TTC549 (cell line): ENCODE results near the gene EXOC6B.
"Not testable (repeated sequence)": the region's sequence is repeated elsewhere in the genome, so short reads cannot be mapped to it uniquely, and the experiment has no call there.

Experiments used
- FAIRE-seq: peaks from 2 replicates; lab custom pipeline; 2012; peaks lifted over from hg19 to GRCh38; lab: Jason Lieb, UNC

The EXOC6B gene

DNA sequence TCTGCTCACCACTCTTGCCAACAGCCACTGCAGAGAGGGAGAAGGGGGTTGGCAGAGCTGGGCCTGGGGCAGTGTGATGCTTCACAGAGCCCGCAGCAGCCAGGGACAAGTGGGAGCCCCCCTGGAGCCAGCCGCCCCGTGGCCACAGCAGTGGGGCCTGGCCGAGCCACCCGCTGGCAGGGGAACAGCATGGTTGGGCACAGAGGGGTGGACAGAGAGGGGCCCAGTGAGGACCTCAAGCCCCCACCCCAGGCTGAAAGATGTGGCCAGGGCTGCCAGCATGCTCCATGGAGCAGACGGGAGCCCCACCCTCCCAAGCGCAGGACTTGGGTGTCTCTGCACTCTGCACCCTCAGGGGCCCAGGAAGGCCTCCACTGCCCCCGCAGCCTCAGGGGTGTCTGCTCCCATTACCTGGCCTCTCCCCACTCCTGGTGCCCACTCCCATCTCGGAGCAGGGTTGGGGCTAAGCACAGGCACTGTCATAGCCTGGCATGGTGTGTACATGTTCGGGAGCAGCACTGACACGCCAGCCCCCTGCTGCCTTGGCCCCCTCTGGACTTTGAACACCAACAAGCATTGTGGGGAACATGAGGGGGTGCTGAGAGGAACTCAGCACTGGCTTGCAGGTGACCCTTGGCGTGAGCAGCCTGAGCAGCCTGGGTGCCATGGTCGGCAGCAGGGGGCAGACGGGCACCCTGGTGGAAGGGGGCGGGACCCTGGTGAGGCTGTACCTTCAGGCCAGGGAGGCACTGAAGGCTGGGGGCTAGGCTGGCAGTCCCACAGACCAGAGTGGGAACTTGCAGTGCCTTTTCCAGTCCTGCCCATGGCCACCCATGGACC lies 398.6 kb downstream of the EXOC6B start:
- no peak for FAIRE-seq

DNA sequence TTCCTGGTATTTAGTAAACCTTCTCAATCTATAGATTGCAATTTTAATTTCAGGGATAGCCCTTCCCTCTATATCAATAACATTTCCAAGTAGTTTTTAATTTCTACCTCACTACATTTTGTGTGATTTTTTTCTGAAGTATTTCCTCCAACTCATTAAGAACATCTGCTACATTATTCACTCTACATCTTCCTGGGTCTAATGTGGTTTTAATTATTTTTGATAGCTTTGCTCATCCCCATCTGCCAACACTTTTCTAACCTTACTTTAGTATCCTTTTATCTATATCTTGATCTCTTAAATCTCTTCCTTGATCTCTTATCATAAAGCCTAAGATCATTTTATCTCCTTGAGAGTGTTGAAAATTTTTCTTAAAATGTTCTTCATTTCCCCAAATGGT lies 399.8 kb downstream of the EXOC6B start:
- no peak for FAIRE-seq

DNA sequence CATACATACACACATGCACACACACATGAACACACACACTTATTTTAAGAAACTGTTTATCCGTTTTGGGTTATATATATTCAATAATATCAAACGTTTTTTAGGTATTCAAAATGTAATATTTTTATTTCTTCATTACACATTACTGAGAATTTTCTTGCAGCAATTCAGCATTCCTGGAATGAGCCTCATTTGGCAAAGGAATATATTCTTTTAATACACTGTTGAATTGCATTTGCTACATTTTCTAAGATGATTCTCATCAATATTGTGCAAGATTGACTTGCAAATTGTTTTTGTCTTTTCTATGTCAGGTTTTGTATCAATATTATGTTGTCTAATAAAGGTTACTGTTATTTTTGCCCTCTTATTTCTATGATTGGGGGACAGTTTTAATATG lies 402.1 kb downstream of the EXOC6B start:
- no peak for FAIRE-seq

DNA sequence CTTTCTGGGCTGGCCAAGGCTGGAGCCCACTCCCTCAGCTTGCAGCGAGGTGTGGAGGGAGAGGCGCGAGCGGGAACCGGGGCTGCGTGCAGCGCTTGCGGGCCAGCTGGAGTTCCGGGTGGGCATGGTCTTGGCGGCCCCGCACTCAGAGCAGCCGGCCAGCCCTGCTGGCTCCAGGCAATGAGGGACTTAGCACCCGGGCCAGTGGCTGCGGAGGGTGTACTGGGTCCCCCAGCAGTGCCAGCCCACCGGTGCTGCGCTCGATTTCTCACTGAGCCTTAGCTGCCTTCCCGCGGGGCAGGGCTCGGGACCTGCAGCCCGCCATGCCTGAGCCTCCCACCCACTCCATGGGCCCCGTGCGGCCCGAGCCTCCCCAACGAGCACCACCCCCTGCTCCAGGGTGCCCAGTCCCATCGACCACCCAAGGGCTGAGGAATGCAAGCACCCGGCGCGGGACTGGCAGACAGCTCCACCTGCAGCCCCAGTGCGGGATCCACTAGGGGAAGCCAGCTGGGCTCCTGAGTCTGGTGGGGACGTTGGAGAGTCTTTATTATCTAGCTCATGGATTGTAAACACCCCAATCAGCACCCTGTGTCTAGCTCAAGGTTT lies 404.0 kb downstream of the EXOC6B start:
- not testable (repeated sequence) for FAIRE-seq

DNA sequence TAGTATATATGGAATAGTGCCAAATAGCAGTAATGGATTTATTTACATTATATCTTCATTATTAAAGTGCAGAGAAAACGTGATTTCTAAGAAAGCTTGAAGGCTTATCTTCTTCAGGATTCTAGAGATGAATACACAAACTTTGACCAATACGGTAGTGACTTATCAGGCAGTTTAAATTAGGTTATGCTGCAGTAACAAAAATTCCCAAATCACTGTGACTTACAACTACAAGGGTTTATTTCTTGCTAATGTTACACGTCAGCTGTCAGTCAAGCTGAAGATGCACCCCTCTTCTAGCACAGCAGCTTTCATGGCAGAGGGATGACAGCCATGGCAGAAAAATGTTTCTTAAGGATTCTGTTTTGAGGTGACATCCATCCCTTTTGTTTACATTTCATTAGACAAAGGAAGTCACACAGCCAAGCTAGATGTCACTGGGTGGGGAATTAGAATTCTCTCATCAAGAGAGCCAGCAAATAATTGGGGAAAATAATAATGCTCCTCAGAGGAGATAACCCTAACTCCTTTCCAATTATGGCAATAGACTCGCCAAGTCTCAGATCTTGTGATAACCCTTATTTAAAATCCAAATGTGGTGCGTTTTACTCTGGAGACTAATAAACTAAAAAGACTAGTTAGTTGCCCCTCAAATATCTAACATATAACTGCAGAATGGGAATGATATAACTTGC lies 409.9 kb downstream of the EXOC6B start:
- no peak for FAIRE-seq

DNA sequence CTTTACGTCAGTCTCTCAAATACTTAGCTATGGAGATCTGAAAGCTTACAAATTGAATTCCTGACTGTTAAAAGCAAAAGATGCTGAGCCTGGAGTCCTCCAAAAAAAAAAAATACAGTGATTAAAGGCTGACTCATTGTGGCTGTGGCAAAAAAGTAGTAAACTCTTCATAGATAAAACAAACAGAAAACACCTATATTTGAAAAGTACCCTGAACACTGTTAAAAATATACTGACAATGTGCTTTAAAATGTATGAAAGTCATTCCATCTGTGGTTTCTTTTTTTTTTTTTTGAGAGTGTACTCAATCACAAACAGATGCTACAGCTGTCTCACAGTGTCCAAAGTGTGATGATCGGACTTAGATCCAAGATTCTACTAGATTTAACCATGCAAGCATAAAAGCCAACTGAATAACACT lies 410.6 kb downstream of the EXOC6B start:
- no peak for FAIRE-seq

DNA sequence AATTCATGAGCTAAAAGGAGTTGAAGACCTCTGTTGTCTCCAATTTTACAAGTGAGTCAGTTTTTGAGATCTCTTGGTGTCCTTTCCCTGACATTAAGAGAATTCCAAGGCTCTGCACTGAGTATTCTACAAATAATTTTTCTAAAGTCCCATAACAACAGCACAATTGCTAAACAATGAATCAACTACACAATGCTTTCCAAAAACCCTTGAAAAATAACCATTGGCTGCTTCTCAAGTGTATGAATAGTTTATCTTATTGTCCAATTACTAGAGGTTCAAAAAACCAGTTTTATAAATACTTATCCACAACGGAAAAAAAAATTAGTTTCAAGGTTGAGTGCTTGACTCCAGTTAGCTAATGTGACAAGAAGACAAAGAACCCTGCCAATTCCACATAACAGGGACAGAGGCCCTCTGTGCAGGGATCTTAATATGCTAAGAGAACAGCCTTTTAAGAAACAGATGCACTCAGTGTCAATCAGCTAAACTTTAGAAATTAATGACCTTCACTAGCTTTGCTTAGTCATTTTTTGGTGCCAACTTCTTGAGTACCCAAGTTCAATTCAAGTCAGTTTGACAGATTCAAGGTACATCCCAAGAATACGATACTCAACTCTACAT lies 411.6 kb downstream of the EXOC6B start:
- FAIRE-seq: no peak

DNA sequence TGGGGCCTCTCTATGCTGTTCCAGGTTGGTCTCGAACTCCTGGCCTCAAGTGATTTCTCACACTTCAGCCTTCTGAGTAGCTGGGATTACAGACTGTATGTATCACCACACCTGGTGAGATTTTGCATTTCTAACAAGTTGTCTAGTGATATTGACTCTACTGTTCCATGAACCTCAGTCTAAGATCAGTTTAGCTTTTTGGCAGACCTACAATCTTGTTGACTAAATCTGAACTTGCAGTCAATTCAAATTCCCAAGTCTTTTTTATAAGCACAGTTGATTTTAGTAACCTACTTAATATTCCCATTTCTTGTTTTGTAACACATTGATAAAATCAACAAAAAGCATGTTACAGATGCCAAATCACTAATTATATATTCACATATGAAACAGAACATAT lies 412.1 kb downstream of the EXOC6B start:
- no peak for FAIRE-seq

DNA sequence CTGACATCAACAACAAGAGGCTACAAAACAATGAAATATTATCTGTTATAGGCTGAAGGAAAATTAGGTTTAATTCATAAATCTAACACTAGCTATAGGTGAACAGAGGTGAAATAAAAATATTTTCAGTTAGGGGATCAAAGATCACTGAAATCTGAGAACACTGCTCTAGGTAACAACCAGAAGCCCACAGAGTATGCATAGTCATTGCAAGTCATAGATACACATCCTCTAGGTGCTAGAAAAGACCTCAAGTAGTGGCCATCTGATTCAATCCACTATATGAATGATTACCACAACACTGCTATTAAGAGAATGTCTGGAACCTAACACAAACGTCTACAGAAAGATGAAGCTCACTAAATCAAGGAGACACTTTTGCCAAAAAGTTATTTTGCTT lies 413.6 kb downstream of the EXOC6B start:
- no peak for FAIRE-seq

DNA sequence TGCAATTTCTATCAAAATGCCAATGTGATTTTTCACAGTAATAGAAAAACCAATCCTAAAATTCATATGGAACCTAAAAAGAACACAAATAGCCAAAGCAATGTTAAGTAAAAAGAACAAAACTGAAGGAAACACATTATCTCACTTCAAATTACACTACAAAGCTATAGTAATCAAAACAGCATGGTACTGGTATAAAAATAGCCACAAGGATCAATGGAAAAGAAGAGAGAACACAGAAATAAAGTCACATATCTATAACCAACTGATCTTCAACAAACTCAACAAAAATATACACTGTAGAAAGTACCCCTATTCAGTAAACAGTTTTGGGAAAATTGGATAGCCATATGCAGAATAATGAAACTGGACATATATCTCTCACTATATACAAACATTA lies 426.0 kb downstream of the EXOC6B start:
- no peak for FAIRE-seq

DNA sequence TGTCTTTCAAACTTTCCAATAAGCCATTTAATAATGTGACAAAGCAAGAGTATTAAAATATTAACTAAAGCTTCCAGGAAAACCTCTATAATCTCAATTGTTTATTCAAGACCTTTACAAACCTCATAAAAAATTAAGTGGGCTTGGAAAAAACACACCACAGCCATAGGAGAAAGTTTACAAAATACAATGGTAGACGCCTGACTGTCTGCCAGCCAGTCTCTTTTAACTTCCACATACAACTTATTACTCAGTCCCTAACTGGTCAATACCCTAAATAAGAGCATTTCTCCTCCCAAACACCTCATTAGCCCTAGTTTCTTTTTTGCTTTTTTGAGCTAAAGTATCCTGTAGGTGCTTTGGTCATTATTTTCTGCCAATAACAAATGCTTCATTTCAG lies 430.7 kb downstream of the EXOC6B start:
- no peak for FAIRE-seq

DNA sequence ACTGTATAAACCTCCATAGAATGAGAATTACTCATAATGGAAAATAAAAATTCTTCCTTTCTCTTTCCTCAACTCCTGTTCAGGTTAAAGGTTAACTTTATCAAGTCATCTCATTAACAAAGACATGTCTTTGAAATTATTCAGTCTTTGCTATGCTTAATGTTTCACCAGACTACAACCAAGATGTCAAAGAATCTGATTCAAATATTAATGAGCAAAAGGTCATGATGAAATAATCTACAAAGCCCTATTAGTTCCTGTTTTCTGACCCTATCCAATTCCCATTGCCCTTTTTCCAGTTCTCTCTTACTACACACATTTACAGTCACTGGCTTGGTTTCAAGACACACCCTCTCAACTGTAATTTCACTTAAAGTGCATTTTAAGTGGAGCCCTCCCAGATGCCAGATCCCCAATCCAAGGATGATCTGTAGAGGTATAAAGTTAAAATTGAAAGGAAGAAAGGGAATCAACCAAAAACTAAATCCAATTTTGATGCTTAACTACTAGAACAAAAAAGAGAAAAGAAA lies 431.2 kb downstream of the EXOC6B start:
- no peak for FAIRE-seq

DNA sequence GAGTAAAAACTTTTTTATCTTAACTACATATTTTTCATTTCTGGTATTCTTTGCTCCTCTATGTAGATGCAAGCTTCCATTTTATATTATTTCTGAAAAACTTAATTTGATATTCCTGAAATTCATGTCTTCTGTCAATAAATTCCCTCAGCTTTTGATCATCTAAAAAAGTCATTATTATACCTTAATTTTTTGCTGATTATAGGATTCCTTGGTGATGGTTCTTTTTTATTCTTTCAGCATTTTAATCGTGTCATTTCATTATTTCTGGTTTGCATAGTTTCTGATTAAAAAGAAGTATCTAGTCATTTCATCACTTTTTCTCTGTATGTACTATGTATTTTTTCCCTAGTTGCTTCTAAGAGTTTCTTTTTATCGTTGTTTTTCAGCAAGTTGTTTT lies 436.4 kb downstream of the EXOC6B start:
- no peak for FAIRE-seq

DNA sequence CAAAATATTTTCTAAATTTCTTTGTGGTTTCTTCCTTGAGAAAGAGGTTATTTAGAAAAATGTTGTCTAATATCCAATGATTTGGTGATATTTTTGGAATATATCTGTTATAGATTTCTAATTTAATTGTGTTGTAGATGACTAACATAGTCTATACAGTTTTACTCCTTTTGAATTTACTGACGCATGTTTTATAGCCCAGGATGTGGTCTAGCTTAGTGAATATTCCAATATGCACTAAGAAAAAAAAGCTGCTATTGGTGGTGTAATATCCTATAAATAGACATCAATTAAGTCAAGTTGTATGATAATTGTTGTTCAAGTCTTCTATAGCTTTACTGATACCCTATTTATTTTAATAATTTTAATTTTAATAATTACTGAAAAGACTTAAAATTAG lies 437.6 kb downstream of the EXOC6B start:
- FAIRE-seq: no peak

DNA sequence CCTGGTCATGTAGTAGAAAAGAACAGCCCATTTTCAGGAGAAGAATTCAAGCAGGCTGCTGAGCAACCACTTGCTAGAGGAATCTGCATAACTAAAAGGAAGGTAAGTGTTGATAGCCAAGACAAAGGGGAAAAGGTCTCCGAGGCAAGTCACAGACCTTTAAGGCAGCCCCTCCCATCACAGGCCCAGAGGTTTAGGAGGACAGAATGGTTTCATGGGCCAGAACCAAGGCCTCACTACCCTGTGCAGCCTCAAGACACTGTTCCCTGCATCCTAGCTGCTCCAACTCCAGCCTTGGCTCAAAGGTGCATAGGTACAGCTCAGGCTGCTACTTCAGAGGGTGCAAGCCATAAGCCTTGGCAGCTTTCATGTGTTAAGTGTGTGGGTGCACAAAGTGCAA lies 439.5 kb downstream of the EXOC6B start:
- no peak for FAIRE-seq

DNA sequence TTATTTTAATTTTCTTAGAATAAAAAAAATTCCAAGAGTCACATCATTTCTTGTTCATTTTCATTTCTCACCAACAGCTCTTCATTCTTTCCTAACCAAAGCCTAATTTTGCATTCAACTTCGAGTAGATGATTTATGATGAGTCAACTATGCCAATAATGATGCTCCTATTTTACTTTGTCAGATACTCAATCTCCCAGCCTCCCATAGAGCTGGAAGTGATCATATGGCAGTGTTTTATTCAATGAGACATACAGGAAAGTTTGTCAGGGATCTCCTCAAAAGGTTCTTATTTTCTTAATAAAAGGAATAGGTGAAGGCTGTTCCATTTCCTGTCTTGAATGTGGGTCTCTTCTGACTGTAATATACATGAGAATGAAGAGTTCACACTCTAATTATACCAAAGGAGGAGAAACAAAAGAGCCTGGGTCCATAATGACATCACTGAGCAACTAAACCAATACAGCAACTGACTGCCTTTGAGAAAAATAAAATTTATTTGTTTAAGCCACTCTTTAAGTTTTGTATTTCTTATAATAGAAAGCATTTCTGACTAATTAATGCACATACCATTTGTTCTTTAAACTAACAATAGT lies 447.0 kb downstream of the EXOC6B start:
- FAIRE-seq: no peak

DNA sequence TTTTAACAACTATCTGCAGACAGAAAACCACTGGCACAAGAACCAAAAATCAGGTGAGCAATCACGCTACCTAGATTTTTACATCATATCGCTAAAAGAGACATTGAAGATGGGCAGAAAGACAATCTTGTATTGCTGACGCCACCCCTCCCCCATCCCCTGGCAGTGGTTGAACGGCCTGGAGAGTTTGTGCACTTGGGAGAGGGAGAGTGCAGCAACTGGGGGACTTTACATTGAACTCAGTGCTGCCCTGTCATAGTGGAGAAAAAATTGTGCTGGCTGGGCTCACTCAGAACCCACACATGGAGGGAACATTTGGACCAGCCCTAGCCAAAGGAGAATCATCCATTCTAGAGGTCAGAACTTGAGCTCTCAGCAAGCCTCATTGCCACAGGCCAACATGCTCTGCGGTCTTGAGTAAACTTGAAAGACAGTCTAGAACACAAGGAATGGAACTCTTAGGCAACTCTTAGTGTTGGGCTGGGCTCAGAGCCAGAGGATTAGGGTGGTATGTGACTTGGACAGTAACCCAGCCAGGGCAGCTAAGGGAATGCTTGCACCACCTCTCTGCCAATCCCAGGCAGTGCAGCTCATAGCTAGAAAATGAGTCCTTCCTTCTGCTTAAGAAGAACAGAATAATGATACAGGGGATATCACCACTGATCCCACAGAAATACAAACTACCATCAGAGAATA lies 458.2 kb downstream of the EXOC6B start:
- no peak for FAIRE-seq

DNA sequence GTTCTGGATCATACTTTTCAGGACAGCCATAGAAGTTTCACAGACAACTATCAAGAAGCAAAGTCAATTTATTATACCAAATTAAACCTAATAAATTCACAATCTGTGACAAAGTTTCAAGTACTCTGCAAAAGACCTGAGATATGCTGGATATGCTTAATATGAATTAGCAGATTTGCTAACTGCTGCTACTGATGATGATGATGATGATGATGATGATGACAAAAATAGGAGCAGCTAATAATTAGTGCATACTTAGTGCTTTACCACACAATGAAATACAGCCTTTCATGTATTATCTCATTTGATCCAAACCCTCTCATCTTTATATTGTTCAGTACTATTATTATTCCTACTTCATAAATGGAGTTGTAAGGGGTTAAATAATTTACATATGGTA lies 462.4 kb downstream of the EXOC6B start:
- no peak for FAIRE-seq

DNA sequence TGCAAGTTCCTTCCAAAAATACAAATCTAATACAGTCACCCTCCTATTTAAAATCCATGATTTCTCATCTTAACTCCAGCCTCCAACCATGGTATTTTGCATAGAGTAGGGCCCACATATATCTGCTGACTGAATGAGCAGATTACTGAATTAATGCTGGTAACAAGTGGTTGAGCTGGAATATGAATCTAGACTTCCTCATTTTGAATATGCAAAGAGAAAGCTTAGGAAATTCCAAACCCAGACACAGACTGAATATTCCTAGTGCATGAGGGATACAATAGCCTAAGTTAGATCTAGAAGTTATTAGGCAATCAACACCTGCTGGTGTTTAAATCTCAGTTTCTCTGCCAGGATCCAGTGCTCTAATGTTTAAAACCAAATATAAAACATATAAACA lies 463.1 kb downstream of the EXOC6B start:
- FAIRE-seq: no peak

DNA sequence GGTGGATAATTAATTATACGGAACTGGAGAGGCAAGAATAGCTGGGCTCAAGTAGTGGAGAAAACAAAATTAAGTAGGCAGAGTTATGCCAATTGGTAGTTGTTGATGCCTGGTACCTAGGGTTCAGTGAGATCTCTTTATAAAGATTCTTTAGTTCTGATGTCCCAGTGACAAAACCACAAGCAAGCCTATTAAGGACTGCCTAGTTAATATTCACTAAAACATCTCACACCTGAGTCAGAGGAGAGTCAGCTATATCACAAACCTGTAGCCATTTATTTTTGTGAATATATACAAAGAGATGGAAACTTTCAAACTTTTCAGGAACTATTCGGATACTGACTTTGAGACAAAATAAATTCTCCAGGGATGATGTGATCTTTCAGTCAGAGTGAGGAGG lies 464.3 kb downstream of the EXOC6B start:
- no peak for FAIRE-seq

DNA sequence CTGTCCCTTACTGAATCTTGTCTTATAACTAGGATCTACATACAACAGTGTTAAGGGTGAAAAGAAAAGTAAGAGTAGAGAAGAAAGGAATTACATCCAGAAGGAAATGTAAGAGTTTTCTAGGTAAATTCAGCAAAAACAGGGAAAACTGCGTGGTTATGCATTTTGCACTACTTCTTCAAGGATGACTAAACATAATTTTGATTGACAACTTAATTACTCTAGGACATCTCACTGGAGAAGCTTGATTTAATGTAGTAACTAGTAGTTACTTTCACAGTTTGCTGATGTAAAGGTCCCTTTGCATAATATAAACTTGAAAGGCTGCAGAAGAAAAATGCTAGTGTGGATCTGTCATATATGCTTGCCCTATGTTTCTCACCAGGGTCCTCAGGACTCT lies 464.8 kb downstream of the EXOC6B start:
- FAIRE-seq: no peak

DNA sequence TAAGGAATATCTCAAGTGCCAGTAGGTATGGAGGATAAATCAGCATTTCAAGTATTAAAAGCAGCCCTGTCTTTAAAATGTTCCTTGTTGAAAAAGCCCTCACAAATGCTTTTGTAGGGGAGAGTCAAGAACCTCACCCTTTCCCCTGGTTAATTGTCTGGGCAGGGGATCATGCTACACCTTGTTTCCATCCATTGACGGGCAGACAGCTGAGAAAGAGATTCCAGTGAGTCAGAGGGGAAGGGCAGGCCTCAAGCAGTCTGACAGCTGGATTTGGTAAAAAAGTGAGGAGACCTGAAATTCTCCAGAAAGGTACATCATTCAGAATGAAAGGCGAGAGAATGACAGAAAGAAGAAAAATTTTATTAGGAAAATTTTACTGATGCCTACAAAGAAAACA lies 475.0 kb downstream of the EXOC6B start:
- no peak for FAIRE-seq
